Mammary epithelial cell (primary cell): ENCODE measurements around the gene WNT7B.

Source experiments
- CTCF ChIP-seq, 2 donors: IDR thresholded peaks in 1 of 2; conservative IDR thresholded peaks in 1 of 2; 2 replicates each; pipeline ENCODE4 v1.5.1; 2011 to 2012; ENCODE audit warnings: inconsistent platforms in 2 of 2, low read length in 2 of 2, mild to moderate bottlenecking in 2 of 2, control low read depth in 1 of 2, low read depth in 1 of 2; ENCODE audit not compliant: insufficient read depth in 1 of 2; ENCODE audit errors: extremely low read depth in 1 of 2
- EZH2 ChIP-seq: IDR thresholded peaks from 2 replicates; pipeline ENCODE4 v1.6.1; 2012; ENCODE audit warnings: low read length, inconsistent platforms, borderline replicate concordance

GRCh38 chr22:45970705-45971407, 6.1 kb downstream of the WNT7B start:
- TF ChIP-seq CTCF (conservative IDR thresholded peaks at IDR 0.05 in 1 of 2, IDR thresholded peaks at IDR 0.05 in 1 of 2; ENCODE audit: extremely low read depth in 1 of 2, insufficient read depth in 1 of 2, low read depth in 1 of 2, low read length in 2 of 2) (no peak), EZH2 (no peak)
